ENCODE measurements around the gene KDM6B.
A peak's percentile ranks its signal among the peaks of the same experiment; 100 is the strongest.

Gene KDM6B

GRCh38 chr17:7854078-7854777 lies 20.2 kb downstream of the KDM6B start:
- H3K27ac ChIP-seq = peak overlapping the region; percentile 98

GRCh38 chr17:7854851-7855659 lies 21.0 kb downstream of the KDM6B start, which contains the start of gene TMEM88:
TMEM88 (plus strand) TSS chr17:7855066; CDS start chr17:7855075, 9 bp downstream.
- H3K27ac ChIP-seq = peak within 1 kb of the TSS; percentile 98
- TF ChIP-seq ZFX (IDR thresholded peaks at IDR 0.05; ENCODE audit: borderline replicate concordance) = no peak
- no peak for TF ChIP-seq CTCF (IDR thresholded peaks at IDR 0.05)

More at GRCh38 chr17:7854078-7854777, 20.2 kb downstream of the KDM6B start:
- TF ChIP-seq ZFX (IDR thresholded peaks at IDR 0.05; ENCODE audit: borderline replicate concordance) (no peak), CTCF (IDR thresholded peaks at IDR 0.05) (no peak)

- H3K27ac ChIP-seq = peak overlapping the region; percentile 98
- TF ChIP-seq ZFX (IDR thresholded peaks at IDR 0.05; ENCODE audit: borderline replicate concordance) (no peak), CTCF (IDR thresholded peaks at IDR 0.05) (no peak)
Observed at GRCh38 chr17:7855660-7856010, 21.6 kb downstream of the KDM6B start.

- H3K27ac ChIP-seq = peak overlapping the region; percentile 98
- TF ChIP-seq ZFX (IDR thresholded peaks at IDR 0.05; ENCODE audit: borderline replicate concordance) (no peak), CTCF (IDR thresholded peaks at IDR 0.05) (no peak)
Observed at GRCh38 chr17:7856011-7856810, 22.2 kb downstream of the KDM6B start.

GRCh38 chr17:7856811-7857712 lies 23.0 kb downstream of the KDM6B start, which contains the start of gene NAA38:
NAA38 (minus strand) TSS chr17:7857559; CDS start chr17:7857463, 96 bp downstream.
- TF ChIP-seq ZFX (IDR thresholded peaks at IDR 0.05; ENCODE audit: borderline replicate concordance) = no peak
- peak; percentile 55 for TF ChIP-seq CTCF (IDR thresholded peaks at IDR 0.05)
- peak within 1 kb of the TSS; percentile 98 for H3K27ac ChIP-seq
